SK-N-SH (cell line): Measurements from ENCODE around the gene RAPSN. TPM values are rescaled to one million over a fixed set of nuclear protein-coding genes. Genes with fewer than 3 reads are reported as not detected.

Source experiments
- CTCF ChIA-PET: fragments of 300-600, 350-600 bp; formaldehyde crosslinking; extraction: SDS; loops from one replicate; lab custom pipeline; 2021; lab: Yijun Ruan, JAX
- POLR2A ChIA-PET: fragments of 350-600 bp; sonication (Branson Sonifier 250); formaldehyde crosslinking; extraction: SDS; loops from one replicate; lab custom pipeline; 2020; ENCODE audit warnings: antibody characterized with exemption, inconsistent platforms; lab: Yijun Ruan, JAX
- DNase-seq: peaks from one replicate; pipeline ENCODE4 v3.0.0; 2012
- H2AFZ ChIP-seq: fragments of 200-600 bp; sonication (generic); 2 replicates; pipeline ENCODE4 v1.8.1; 2016; ENCODE audit warnings: antibody characterized with exemption, mild to moderate bottlenecking, low read depth
- H3F3A ChIP-seq: fragments of 200-600 bp; sonication (generic); replicated peaks from 2 replicates; pipeline ENCODE3; 2016; ENCODE audit warnings: antibody characterized with exemption, mild to moderate bottlenecking; ENCODE audit not compliant: insufficient read depth
- H3K27ac ChIP-seq, 2 experiments: fragments of 200-500 bp in 1 of 2; fragments of 200-600 bp in 1 of 2; sonication (Bioruptor generic) in 1 of 2; sonication (generic), shearing (Covaris generic) in 1 of 2; 2 replicates each; pipeline versions ENCODE4 v1.5.1 to v1.6.1; 2014 to 2016; ENCODE audit warnings: low read depth in 2 of 2, inconsistent platforms in 1 of 2, low read length in 1 of 2, mild to moderate bottlenecking in 1 of 2, mixed read lengths in 1 of 2
- H3K27me3 ChIP-seq: fragments of 200-600 bp; sonication (generic), shearing (Covaris generic); 2 replicates; pipeline ENCODE4 v1.6.1; 2016; ENCODE audit warnings: mixed run types; ENCODE audit not compliant: insufficient read depth
- H3K36me3 ChIP-seq, 2 experiments: fragments of 200-500 bp in 1 of 2; fragments of 200-600 bp in 1 of 2; sonication (Bioruptor generic) in 1 of 2; sonication (generic) in 1 of 2; replicated peaks in 1 of 2; 2 replicates each; pipeline versions ENCODE3 to v1.5.1; 2014 to 2016; ENCODE audit warnings: low read length in 1 of 2, mild to moderate bottlenecking in 1 of 2; ENCODE audit not compliant: insufficient read depth in 2 of 2, control insufficient read depth in 1 of 2
- H3K4me1 ChIP-seq, 2 experiments: fragments of 200-500 bp in 1 of 2; fragments of 200-600 bp in 1 of 2; sonication (Bioruptor generic) in 1 of 2; sonication (generic), shearing (Covaris generic) in 1 of 2; 2 replicates each; pipeline versions ENCODE4 v1.5.1 to v1.6.1; 2014 to 2016; ENCODE audit warnings: low read depth in 1 of 2, low read length in 1 of 2, mixed run types in 1 of 2; ENCODE audit not compliant: insufficient read depth in 2 of 2, control insufficient read depth in 1 of 2
- H3K4me2 ChIP-seq: fragments of 200-600 bp; sonication (generic), shearing (Covaris generic); 2 replicates; pipeline ENCODE4 v1.6.1; 2017; ENCODE audit warnings: mixed run types
- H3K4me3 ChIP-seq, 2 experiments: fragments of 200-500 bp in 1 of 2; fragments of 200-600 bp in 1 of 2; sonication (Bioruptor generic) in 1 of 2; sonication (generic), shearing (Covaris generic) in 1 of 2; 2 replicates each; pipeline versions ENCODE4 v1.5.1 to v1.8.1; 2014 to 2016; ENCODE audit warnings: low read depth in 2 of 2, inconsistent platforms in 1 of 2, low read length in 1 of 2, mild to moderate bottlenecking in 1 of 2, mixed read lengths in 1 of 2, moderate library complexity in 1 of 2
- H3K79me2 ChIP-seq: fragments of 200-600 bp; sonication (generic); 2 replicates; pipeline ENCODE4 v1.8.1; 2017; ENCODE audit warnings: mild to moderate bottlenecking; ENCODE audit not compliant: insufficient read depth
- H3K9ac ChIP-seq: fragments of 200-600 bp; sonication (generic); 2 replicates; pipeline ENCODE4 v1.6.1; 2017; ENCODE audit warnings: mixed run types
- H3K9me2 ChIP-seq: fragments of 200-600 bp; sonication (generic); 2 replicates; pipeline ENCODE4 v1.6.1; 2017; ENCODE audit warnings: mixed run types
- H3K9me3 ChIP-seq: fragments of 200-600 bp; sonication (generic); 2 replicates; pipeline ENCODE4 v1.6.1; 2017; ENCODE audit warnings: mixed run types, mild to moderate bottlenecking, moderate library complexity
- H4K20me1 ChIP-seq: fragments of 200-600 bp; sonication (generic); 2 replicates; pipeline ENCODE4 v1.6.1; 2017; ENCODE audit warnings: mild to moderate bottlenecking, mixed run types; ENCODE audit not compliant: insufficient read depth
- CHD2 ChIP-seq: fragments of 150-350 bp; IDR thresholded peaks from 2 replicates; pipeline ENCODE4 v1.6.1; 2018; ENCODE audit warnings: low read length; ENCODE audit not compliant: partially characterized antibody
- ELF1 ChIP-seq: IDR thresholded peaks from 2 replicates; pipeline ENCODE4 v1.4.0; 2012
- EZH2phosphoT487 ChIP-seq: fragments of 200-600 bp; sonication (generic); IDR thresholded peaks from 2 replicates; pipeline ENCODE4 v1.6.1; 2017; ENCODE audit warnings: low read depth, mixed run types, mild to moderate bottlenecking, antibody characterized with exemption, moderate library complexity, borderline replicate concordance
- FOXJ3 ChIP-seq: sonication (generic); formaldehyde crosslinking; IDR thresholded peaks from 2 replicates; pipeline ENCODE4 v1.5.1; 2020; ENCODE audit warnings: mild to moderate bottlenecking, missing genetic modification reagents
- FOXM1 ChIP-seq: IDR thresholded peaks from 2 replicates; pipeline ENCODE4 v1.4.0; 2012; ENCODE audit warnings: low read depth, mild to moderate bottlenecking
- MEF2A ChIP-seq: IDR thresholded peaks from 2 replicates; pipeline ENCODE4 v1.4.0; 2012; ENCODE audit warnings: low read depth, borderline replicate concordance
- MXI1 ChIP-seq: IDR thresholded peaks from 2 replicates; pipeline ENCODE4 v1.6.1; 2012; ENCODE audit warnings: mild to moderate bottlenecking, low read depth, low read length, improper control_type of control experiment
- NFIC ChIP-seq: IDR thresholded peaks from 2 replicates; pipeline ENCODE4 v1.4.0; 2012; ENCODE audit warnings: borderline replicate concordance
- NRF1 ChIP-seq: IDR thresholded peaks from 2 replicates; pipeline ENCODE4 v1.6.1; 2012; ENCODE audit warnings: low read depth, mild to moderate bottlenecking, low read length
- RCOR1 ChIP-seq: fragments of 150-350 bp; IDR thresholded peaks from 2 replicates; pipeline ENCODE4 v1.6.1; 2017; ENCODE audit warnings: antibody characterized with exemption, low read length
- RXRA ChIP-seq: IDR thresholded peaks from 2 replicates; pipeline ENCODE4 v1.4.0; 2012; ENCODE audit warnings: low read depth, mild to moderate bottlenecking, borderline replicate concordance
- SIN3A ChIP-seq: IDR thresholded peaks from 2 replicates; pipeline ENCODE4 v1.6.1; 2012; ENCODE audit warnings: low read depth, mild to moderate bottlenecking, low read length, moderate library complexity, borderline replicate concordance
- SMC3 ChIP-seq: IDR thresholded peaks from 2 replicates; pipeline ENCODE4 v1.6.1; 2012; ENCODE audit warnings: low read depth, low read length, improper control_type of control experiment
- TAF1 ChIP-seq: IDR thresholded peaks from 2 replicates; pipeline ENCODE4 v1.6.1; 2012; ENCODE audit warnings: low read depth, mild to moderate bottlenecking, low read length, moderate library complexity, borderline replicate concordance
- TEAD4 ChIP-seq: IDR thresholded peaks from 2 replicates; pipeline ENCODE4 v1.4.0; 2012; ENCODE audit warnings: mild to moderate bottlenecking, borderline replicate concordance; ENCODE audit not compliant: insufficient read depth
- YY1 ChIP-seq: IDR thresholded peaks from 2 replicates; pipeline ENCODE4 v1.4.0; 2012; ENCODE audit warnings: low read depth, mild to moderate bottlenecking
- WGBS: methylation state at CpG from one replicate; pipeline ENCODE4 v1.1.6; 2017; ENCODE audit warnings: low lambda C conversion rate; 5-methylcytosine and 5-hydroxymethylcytosine counted together
- polyA plus RNA-seq, 3 experiments: library from polyadenylated mRNA; depleted of rRNA; stranded (reverse); fragments of >200 nt; gene quantifications; 2 replicates each; pipeline ENCODE4 v1.2.3, GENCODE V29; 2012
- TF ChIP-seq, protein P1 (sequence below): IDR thresholded peaks from 2 replicates; pipeline ENCODE4; 2012
- TF ChIP-seq, protein P2 (sequence below): IDR thresholded peaks from 2 replicates; pipeline ENCODE4 v1.4.0; 2012; ENCODE audit warnings: low read depth, borderline replicate concordance
- TF ChIP-seq, protein P3 (sequence below): fragments of 200-600 bp; sonication (generic); IDR thresholded peaks from 2 replicates; pipeline ENCODE4 v1.6.1; 2017; ENCODE audit warnings: antibody characterized with exemption, mild to moderate bottlenecking, moderate library complexity
- TF ChIP-seq, protein P4 (sequence below): fragments of 150-350 bp; IDR thresholded peaks from 2 replicates; pipeline ENCODE4 v1.6.1; 2016; ENCODE audit warnings: mild to moderate bottlenecking, low read depth, low read length
- TF ChIP-seq, protein P5 (sequence below): IDR thresholded peaks from 2 replicates; pipeline ENCODE4 v1.6.1; 2012; ENCODE audit warnings: mild to moderate bottlenecking, low read depth, low read length, moderate library complexity

RAPSN gene
- polyA plus RNA-seq, 1 of the 3 experiments (the other 2 are of a cell fraction), result 0.07 TPM

DNA sequence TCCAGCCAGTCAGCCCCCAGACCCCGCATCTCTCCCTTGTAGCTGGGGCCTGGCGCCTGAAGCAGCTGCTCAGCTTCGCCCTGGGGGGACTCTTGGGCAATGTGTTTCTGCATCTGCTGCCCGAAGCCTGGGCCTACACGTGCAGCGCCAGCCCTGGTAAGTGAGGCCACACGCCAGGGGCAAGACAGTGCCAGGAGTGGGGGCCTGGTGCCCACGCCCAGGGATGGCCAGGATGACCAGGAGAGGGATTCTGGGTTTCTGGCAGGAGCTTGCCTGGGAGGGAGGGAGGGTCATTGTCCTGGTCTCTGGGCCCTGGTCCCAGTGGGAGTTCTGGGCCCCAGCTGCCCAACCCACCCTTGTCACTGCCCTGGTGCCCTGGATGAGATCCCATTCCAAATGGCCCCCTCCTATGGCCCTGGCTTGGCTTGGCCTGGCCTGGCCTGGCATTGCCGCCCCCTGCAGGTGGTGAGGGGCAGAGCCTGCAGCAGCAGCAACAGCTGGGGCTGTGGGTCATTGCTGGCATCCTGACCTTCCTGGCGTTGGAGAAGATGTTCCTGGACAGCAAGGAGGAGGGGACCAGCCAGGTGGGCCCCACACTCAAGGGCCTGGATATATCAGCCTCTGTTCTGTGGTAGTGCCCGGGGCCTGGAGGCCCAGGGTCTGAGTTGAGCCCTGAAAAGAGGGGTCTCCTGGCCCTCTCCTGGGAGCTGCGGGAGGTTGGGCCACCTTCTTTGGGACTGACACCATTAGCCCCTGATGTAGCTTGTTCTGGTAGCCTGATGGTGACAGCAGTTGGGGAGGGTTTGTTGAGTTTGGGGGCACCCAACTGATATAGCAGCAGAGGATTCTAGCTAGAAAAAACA is 36.8 kb downstream of the RAPSN start:
- Histone ChIP-seq H3K27me3 (no peaks in the 10 kb centered on the region), H3K9me3 (no peaks in the 10 kb centered on the region), H3K9ac (no peak overlapping the region), H3K36me3 (peaks cover 39% of the 10 kb centered on the region in 2 experiments), H3K27ac (peak overlapping the region in 1 of 2 experiments; percentile 53; a peak in 2 of 4 replicates), H3K4me2 (no peak overlapping the region), H3F3A (peaks cover 30% of the 10 kb centered on the region), H3K4me1 (peaks cover 35 to 40% of the 10 kb centered on the region in 2 experiments; a peak in 3 of 4 replicates), H2AFZ (no peak overlapping the region), H3K4me3 (no peak overlapping the region), H3K79me2 (peaks cover 42% of the 10 kb centered on the region), H3K9me2 (no peaks in the 10 kb centered on the region), H4K20me1 (0 out of 2 replicates have a peak, but pooled peaks cover 3% of the 10 kb centered on the region)
- DNase-seq, result peak; percentile 87
- POLR2A ChIA-PET, result interaction anchor here (0.5 to 1.3 kb wide), 5 partner anchors 8 to 141 kb away, joined by 3 to 4 read pairs (median 3); no protein-coding TSS in a partner anchor
- 70% methylated on average over 4 of the region's 12 CpGs for WGBS
- CTCF ChIA-PET, result interaction anchor here (0.6 to 20.7 kb wide), 26 partner anchors 10 to 232 kb away, joined by 3 to 239 read pairs (median 4); partner anchors contain the start of genes C1QTNF4, NR1H3 and PSMC3
- TF ChIP-seq, protein P1, sequence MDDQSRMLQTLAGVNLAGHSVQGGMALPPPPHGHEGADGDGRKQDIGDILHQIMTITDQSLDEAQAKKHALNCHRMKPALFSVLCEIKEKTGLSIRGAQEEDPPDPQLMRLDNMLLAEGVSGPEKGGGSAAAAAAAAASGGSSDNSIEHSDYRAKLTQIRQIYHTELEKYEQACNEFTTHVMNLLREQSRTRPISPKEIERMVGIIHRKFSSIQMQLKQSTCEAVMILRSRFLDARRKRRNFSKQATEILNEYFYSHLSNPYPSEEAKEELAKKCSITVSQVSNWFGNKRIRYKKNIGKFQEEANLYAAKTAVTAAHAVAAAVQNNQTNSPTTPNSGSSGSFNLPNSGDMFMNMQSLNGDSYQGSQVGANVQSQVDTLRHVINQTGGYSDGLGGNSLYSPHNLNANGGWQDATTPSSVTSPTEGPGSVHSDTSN, result no peak
- TF ChIP-seq FOXJ3 (no peak), NFIC (no peak), ELF1 (no peak), RCOR1 (no peak), RXRA (no peak), EZH2phosphoT487 (no peak), SIN3A (no peak), SMC3 (peak; percentile 40; the same call in 1 of the 2 replicates), MXI1 (peak; percentile 59; the same call in 1 of the 2 replicates), NRF1 (no peak), MEF2A (no peak), FOXM1 (no peak), TAF1 (no peak), CHD2 (no peak), YY1 (no peak), TEAD4 (no peak)
- TF ChIP-seq, protein P2, sequence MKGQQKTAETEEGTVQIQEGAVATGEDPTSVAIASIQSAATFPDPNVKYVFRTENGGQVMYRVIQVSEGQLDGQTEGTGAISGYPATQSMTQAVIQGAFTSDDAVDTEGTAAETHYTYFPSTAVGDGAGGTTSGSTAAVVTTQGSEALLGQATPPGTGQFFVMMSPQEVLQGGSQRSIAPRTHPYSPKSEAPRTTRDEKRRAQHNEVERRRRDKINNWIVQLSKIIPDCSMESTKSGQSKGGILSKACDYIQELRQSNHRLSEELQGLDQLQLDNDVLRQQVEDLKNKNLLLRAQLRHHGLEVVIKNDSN, result no peak
- TF ChIP-seq, protein P3, sequence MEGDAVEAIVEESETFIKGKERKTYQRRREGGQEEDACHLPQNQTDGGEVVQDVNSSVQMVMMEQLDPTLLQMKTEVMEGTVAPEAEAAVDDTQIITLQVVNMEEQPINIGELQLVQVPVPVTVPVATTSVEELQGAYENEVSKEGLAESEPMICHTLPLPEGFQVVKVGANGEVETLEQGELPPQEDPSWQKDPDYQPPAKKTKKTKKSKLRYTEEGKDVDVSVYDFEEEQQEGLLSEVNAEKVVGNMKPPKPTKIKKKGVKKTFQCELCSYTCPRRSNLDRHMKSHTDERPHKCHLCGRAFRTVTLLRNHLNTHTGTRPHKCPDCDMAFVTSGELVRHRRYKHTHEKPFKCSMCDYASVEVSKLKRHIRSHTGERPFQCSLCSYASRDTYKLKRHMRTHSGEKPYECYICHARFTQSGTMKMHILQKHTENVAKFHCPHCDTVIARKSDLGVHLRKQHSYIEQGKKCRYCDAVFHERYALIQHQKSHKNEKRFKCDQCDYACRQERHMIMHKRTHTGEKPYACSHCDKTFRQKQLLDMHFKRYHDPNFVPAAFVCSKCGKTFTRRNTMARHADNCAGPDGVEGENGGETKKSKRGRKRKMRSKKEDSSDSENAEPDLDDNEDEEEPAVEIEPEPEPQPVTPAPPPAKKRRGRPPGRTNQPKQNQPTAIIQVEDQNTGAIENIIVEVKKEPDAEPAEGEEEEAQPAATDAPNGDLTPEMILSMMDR, result peak; percentile 78
- TF ChIP-seq, protein P4, sequence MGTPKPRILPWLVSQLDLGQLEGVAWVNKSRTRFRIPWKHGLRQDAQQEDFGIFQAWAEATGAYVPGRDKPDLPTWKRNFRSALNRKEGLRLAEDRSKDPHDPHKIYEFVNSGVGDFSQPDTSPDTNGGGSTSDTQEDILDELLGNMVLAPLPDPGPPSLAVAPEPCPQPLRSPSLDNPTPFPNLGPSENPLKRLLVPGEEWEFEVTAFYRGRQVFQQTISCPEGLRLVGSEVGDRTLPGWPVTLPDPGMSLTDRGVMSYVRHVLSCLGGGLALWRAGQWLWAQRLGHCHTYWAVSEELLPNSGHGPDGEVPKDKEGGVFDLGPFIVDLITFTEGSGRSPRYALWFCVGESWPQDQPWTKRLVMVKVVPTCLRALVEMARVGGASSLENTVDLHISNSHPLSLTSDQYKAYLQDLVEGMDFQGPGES, result no peak
- TF ChIP-seq, protein P5, sequence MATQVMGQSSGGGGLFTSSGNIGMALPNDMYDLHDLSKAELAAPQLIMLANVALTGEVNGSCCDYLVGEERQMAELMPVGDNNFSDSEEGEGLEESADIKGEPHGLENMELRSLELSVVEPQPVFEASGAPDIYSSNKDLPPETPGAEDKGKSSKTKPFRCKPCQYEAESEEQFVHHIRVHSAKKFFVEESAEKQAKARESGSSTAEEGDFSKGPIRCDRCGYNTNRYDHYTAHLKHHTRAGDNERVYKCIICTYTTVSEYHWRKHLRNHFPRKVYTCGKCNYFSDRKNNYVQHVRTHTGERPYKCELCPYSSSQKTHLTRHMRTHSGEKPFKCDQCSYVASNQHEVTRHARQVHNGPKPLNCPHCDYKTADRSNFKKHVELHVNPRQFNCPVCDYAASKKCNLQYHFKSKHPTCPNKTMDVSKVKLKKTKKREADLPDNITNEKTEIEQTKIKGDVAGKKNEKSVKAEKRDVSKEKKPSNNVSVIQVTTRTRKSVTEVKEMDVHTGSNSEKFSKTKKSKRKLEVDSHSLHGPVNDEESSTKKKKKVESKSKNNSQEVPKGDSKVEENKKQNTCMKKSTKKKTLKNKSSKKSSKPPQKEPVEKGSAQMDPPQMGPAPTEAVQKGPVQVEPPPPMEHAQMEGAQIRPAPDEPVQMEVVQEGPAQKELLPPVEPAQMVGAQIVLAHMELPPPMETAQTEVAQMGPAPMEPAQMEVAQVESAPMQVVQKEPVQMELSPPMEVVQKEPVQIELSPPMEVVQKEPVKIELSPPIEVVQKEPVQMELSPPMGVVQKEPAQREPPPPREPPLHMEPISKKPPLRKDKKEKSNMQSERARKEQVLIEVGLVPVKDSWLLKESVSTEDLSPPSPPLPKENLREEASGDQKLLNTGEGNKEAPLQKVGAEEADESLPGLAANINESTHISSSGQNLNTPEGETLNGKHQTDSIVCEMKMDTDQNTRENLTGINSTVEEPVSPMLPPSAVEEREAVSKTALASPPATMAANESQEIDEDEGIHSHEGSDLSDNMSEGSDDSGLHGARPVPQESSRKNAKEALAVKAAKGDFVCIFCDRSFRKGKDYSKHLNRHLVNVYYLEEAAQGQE, result no peak
